IPS DF 19.7 (cell line): ENCODE data around the gene CLDN9.

Source experiments
- DNase-seq: peaks from one replicate; pipeline ENCODE4 v3.0.0-alpha.2; 2013; ENCODE audit warnings: low read depth, low spot score

The CLDN9 gene, protein sequence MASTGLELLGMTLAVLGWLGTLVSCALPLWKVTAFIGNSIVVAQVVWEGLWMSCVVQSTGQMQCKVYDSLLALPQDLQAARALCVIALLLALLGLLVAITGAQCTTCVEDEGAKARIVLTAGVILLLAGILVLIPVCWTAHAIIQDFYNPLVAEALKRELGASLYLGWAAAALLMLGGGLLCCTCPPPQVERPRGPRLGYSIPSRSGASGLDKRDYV

DNA sequence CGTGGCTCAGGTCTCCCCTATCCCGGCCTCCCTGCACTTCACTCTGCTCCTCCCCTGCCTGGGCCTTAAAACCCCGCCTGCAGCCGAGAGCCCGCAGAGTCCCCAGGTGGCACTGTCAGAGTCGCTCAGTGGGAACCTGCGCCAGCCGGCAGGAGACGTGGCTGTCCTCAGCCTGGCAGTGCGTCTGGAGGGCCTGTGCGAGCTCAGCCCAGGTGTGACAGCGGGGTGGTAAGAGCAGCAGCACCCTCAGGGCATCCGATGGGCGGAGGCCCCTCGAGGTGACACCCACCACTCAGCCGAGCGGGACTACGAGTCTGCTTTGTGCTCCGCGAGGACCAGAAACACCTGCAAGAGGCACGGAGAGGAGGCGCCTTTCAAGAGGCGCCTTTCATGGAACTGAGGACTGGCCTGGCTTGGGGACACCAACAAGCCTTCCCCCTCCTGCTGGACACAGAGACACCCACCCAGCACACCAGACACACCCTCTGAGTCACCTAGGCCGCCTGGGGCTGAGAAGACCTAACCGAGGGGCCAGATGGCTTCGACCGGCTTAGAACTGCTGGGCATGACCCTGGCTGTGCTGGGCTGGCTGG lies at the start of gene CLDN9:
Gene CLDN9 (plus strand): TSS at position 96 of the 593 bp plus-strand sequence. CDS start 440 bp downstream, at position 536.
- DNase-seq: no peak

DNA sequence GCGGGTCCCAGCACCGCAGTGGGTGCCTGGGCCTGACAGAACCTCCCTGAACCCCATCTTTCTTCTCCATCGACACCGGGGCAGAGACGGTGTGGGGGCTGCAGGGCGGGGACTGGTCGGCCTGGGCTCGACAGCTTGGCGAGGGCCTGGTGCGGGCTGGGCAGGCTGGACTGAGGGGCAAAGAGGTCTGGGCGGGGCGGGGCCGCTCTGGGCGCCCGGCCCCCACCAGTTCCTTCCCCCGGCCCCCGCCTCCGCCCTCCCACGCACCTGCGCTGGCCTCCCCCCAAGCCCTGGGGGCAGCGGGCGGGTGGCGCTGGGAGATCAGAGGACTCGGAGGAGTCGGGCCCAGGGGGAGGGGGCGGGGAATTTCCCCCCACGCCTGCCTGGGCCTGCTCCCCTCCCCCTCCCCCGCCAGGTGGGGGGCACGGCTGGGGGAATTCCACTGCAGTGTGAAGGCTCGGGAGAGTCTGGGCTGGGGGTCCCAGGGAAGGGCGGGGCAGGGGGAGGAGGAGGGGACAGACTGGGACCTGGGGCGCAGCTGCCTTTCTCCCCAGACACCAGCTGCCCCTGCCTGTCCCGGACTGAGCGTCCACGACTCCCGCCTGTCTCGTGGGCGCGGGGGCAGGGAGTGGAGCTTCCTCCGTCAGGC lies 49.5 kb upstream of the CLDN9 start:
- DNase-seq: no peak

DNA sequence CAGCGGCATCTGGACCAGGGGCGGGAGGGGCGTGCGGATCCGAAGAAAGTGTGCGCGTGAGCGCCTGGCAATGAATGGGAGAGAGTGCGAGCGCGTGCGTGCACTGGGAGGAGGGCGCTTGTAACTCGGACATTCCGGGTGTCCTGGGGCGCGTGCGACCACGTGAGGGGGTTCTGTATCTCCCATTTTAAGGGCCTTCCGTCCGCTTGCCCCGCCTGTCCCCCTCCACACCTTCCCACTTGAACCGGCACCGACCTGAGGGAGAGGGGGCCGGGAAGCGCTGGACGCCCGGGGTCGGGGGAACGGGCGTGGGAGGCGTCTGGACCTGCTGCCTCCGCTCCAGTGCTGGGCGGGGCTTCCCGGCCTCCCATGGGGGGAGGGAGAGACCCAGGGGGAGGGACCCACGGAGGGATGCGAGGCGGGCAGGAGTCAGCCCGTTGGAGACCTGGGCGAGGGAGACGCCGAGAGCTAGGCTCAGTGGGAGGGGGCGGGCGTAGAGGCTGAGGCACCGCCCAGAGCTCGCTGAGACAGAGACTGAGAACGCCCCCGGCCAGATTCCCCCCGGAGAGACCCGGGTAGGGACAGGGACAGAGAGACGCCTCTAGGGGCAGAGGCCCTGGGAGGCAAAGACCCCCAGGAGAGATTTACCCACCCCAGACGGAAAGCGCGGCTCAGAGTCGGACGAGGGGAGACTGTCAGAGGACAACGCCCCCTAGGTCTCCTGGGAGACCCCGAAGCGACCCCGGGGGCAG lies 48.8 kb upstream of the CLDN9 start, which contains the start of gene KREMEN2:
Gene KREMEN2 (plus strand): TSS at position 553 of the 752 bp plus-strand sequence. CDS start 246 bp downstream, outside the sequence.
- no peak for DNase-seq

DNA sequence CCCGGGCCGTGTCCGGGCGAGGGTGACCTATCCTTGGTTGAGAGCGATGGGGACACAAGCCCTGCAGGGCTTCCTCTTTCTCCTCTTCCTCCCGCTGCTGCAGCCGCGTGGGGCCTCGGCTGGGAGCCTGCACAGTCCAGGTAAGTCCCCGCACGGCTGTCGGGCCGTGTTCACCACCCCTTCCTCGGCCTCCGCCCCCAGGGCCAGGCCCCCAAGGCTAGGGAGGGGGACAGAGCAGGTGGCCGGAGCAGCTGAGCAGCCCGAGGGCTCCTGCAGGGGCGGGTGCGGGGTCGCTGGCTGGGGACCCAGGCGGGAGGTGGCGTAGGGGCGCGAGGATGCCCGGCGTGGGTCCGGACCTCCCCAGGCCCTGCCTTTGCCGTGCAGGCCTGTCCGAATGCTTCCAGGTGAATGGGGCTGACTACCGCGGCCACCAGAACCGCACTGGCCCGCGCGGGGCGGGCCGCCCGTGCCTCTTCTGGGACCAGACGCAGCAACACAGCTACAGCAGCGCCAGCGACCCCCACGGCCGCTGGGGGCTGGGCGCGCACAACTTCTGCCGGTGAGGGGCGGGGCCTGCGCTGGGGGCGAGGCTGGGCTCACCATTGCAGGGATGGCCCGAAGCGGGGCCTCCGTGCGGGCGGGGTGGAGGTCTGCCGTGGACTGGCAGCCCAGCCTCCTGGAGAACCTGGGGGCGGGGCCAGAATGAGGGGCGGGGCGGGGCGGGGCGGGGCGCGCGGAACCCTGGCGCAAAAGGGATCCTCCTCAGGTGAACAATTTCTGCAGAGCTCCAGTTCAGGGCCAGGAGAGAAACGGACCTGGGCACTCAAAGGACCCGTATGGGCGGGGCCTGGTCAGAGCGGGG lies 48.0 kb upstream of the CLDN9 start:
- no peak for DNase-seq

DNA sequence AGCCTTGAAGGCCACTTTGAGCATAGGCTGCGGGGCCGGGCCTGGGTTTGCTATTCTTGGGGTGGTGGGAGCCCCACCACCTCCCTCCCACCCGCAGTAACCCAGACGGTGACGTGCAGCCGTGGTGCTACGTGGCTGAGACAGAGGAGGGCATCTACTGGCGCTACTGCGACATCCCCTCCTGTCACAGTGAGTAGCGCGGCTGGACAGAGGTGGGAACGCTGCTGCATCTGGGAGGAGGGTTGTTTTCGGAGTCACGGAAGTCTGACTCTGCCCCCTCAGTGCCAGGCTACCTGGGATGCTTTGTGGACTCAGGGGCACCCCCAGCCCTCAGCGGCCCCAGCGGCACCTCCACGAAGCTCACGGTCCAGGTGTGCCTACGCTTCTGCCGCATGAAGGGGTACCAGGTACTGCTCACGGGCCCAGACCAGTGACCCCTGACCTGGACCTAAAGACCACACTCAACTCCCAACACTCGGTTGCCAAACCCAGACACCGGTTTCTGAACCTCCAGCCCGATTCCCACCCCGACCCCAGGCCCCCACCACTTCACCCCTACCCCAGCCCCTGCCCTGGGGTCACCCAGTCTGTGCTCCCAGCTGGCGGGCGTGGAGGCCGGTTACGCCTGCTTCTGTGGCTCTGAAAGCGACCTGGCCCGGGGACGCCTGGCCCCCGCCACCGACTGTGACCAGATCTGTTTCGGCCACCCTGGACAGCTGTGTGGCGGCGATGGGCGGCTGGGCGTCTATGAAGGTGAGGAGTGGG lies 46.5 kb upstream of the CLDN9 start:
- DNase-seq: no peak

DNA sequence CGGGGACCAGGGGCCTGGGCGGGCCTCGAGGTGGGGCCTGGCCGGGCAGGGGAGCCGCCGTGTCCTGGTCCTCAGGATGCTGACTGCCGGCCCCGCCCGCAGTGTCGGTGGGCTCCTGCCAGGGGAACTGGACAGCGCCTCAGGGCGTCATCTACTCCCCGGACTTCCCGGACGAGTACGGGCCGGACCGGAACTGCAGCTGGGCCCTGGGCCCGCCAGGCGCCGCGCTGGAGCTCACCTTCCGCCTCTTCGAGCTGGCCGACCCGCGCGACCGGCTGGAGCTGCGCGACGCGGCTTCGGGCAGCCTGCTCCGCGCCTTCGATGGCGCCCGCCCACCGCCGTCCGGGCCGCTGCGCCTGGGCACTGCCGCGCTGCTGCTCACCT lies 45.9 kb upstream of the CLDN9 start:
- no peak for DNase-seq

DNA sequence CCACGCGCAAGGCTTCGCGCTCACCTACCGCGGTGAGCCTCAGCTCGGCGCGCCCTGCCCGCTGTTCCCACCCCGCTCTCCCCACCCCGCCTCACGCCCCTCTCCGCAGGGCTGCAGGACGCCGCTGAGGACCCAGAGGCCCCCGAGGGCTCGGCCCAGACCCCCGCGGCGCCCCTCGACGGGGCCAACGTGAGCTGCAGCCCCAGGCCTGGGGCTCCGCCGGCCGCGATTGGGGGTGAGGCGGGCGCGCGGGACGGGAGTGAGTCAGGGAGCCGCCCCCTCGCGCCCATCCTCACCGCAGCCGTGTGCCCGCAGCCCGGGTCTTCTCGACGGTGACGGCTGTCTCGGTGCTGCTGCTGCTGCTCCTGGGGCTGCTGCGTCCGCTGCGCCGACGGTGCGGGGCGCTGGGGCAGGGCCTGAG lies 45.5 kb upstream of the CLDN9 start:
- no peak for DNase-seq

DNA sequence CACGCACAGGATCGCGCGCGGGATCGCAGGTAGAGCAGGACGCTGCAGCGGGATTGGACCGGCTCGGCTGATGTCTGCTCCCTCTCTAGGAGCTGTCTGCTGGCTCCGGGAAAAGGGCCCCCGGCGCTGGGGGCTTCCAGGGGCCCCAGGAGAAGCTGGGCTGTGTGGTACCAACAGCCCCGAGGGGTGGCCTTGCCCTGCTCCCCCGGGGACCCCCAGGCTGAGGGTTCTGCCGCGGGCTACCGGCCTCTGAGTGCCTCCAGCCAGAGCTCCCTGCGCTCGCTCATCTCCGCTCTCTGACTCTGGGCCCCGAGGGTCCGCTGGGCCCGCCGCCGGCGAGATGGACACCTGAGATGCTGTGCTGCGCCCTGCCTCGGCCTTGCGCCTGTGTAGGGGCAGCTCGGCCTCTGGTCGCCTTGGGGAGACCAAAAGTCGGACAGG lies 45.0 kb upstream of the CLDN9 start:
- DNase-seq: no peak

DNA sequence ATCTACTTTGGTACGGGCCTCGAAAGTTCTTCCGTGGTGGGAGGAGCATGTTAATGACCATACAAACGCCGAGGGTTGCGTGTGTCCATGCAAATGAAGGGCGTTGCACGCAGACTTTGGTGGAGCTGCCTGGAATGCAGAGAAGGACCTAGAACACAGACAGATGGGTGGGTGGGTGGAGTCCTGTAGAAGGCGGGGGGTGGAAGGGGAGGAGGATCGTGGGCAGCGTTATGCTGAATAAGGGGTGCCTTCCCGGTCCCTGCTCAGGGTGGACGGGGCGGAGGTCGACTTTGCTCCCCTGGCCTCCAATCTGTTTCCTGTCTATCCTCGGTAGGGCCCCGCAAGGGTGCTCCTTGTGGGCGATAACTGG lies 44.4 kb upstream of the CLDN9 start:
- no peak for DNase-seq

DNA sequence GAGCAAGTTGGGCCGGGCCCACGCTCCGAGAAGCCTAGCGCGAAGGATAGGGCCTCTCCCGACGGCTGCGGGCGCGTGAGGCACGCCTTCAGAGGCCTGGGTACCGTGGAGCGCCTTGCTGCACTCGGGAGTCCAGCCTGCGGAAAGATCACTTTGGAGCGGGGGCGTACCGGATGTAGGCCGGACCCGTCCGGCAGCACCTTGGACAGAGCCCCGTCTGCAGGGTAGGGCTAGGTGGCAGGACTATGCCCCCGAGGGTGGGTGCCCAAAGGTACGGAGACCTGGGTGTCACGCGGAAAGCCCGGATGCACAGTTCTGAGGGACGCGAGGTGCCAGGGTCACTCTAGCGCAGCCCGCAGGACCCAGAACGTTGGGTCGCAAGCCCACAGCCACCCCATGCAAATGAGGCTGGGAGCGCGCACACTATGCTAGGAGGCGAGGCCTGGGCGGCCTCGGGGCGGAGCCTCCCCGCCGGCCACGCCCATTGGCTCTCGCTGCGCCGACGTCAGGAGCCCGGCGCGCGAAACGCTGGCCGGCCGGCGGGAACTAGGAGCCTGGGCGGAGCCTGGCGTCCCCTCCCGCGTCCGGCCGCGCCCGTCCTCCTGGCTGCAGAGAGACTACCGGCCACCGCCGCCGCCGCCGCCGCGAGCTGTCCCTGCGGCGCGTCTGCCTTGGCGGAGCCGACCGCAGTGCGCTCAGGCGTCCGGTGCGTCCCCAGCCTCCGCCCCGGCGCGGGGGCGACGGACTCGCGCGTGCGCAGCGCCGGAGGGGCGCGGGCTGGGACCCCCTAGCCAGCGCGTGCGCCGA lies 43.8 kb upstream of the CLDN9 start, which contains the start of gene PAQR4:
Gene PAQR4 (plus strand): TSS at position 611 of the 807 bp plus-strand sequence. CDS start 327 bp downstream, outside the sequence.
- no peak for DNase-seq

DNA sequence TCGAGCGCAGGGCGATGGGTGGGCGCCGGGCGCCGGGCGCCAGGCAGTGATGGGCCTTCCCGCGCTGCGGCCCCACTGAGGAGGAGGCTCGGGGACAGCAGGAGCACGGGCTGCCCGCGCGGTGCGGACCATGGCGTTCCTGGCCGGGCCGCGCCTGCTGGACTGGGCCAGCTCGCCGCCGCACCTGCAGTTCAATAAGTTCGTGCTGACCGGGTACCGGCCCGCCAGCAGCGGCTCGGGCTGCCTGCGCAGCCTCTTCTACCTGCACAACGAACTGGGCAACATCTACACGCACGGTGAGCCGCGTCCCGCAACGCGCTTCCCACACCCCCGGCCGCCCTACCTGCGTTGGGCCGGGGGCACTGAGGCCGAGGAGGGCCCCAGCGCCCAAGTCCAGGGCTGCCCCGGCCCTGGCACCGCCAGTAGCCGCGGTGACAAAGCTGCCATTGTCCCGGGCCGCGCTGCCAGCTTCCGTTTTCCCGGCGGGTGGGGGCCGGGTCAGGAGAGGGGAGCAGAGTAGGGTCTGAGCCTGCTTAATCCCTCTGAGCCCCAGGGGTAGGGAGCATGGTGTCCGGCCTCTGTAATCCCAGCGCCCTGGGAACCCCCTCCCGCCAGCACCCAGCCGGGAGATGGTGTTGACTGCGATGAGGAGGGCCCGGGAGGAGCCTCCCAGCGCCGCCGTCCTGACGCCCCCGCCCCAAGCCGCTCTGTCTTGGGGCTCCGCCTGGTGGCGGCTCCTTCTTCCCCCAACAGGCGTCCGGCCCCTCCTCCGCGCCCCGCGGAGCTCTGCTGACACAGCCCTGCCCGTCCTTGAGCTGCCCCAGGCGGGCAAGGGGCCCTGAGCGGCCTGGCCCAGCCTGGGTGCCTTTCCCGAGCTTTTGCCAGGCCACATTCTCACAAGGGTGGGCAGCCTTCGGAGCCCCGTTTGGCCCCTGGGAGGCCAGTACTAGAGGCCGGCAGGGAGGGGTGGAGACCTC lies 42.9 kb upstream of the CLDN9 start:
- DNase-seq: no peak

DNA sequence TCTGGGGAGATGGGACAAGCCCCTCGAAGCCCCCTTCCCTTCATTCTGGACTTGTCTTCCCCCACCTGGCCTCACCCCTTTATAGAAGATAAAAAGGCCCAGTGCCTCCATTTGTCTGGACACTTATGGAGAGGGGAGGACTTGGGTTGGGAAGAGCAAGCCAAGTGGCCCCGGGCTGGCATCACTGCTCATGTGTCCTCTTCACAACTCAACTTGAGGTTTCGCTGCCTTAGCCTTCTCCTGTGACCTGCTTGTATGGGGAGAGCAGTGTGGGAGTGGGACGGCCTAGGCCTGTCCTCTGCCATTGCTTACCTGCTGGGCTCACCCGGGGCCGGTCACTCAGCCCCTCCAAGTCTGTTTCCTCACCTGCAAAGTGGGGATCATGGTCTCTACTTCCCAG lies 42.2 kb upstream of the CLDN9 start:
- no peak for DNase-seq

DNA sequence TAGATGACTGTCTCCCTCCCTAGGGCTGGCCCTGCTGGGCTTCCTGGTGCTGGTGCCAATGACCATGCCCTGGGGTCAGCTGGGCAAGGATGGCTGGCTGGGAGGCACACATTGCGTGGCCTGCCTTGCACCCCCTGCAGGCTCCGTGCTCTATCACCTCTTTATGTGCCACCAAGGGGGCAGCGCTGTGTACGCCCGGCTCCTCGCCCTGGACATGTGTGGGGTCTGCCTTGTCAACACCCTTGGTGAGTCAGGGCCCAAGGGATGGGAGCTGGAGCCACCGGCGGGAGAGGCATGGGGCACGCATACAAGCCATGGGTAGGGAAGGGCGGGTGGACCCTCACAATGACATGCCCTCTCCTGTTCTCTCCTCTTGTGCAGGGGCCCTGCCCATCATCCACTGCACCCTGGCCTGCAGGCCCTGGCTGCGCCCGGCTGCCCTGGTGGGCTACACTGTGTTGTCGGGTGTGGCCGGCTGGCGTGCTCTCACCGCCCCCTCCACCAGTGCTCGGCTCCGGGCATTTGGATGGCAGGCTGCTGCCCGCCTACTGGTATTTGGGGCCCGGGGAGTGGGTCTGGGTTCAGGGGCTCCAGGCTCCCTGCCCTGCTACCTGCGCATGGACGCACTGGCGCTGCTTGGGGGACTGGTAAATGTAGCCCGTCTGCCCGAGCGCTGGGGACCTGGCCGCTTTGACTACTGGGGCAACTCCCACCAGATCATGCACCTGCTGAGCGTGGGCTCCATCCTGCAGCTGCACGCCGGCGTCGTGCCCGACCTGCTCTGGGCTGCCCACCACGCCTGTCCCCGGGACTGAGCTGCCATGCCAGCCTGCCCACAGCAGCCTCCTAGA lies 41.4 kb upstream of the CLDN9 start:
- no peak for DNase-seq

DNA sequence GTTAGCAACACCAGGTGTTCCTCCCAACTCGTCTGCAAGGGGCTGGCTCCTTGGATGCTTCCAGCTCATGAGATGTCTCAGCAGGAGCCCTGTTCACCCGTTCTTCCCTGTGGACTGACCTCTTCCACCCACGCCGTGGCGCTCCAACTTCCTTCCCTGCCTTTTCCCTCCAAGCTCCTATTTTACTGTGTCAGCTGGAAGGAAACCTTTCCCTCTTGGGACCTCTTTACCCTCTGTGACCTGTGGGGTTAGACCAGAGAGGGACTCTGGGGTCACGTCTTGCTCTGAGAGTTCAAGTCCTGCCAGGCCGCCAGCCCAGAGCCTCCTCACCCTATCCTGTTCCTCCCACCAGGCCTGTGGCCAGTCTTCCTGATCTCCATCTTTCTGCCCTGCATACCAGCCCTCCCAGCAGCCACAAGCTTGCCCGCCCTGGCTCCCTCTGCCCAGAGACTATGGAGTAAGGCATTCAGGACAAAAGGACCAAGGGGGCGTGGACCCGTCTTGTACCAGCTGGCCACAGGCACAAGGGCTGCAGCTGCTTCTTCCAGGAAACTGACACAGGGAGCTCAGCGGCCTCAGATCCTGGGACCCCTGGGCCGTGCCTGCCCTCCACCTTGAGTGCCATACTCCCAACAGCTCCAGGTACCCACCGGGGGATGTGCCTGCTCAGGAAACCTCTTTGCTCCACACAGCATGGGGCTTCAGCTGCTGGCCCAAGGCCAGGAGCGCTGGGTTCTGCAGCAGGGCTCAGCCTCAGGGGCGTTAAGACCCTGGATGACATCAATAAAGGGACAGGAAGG lies 40.5 kb upstream of the CLDN9 start:
- DNase-seq: no peak

DNA sequence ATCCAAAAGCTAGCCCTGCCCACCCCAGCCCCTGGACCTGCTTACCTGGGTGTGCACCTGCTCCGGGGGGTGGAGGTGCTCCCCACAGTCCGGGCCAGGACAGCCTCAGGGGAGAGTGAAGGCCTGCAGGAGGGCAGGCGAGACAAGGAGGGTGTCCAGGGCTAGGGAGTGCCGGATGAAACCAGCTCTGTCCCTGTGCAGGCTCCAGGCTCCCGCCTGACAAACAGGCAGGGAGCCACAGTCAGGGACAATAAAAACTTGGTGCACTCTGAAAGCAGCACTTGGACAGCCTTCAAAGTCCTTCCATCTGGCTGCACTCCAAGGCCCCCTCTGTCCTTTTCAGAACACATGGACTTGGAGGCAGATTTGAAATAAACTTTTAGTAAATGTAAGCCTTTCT lies 39.6 kb upstream of the CLDN9 start:
- no peak for DNase-seq

DNA sequence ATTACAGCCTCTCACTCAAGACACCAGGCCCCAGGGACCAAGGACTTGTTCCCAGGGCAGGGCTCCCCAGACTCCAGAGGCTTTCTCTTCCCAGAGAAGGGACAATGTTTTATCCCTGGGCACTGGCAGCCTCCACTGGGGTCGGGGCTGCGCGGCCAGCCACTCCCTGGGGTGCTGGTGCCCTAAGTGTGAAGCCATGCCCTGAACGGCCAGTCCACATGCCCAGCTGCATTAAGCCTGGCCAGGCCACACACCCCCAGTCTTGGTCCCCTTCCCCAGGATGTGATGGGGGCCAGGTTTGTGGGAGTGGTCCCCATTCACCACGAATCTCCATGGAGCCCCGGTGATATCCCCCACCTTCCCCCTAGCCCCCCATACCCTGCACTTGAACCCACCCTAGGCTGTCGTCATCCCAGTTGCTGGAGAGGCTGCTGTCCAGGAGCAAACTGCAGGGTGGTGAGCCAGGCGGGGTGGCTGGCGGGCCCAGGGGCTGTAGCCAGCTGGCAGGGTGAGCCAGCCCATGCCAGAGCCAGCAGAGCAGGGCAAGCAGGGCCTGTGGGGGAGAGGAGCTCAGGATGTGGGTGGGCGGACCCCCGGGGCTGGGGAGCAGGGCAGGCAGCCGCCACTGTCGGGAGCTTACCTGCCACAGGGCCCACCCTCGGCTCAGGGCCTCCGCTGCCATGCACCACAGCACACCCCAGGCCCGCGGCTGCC lies 39.0 kb upstream of the CLDN9 start:
- DNase-seq: no peak
